Measurements from ENCODE around the gene PSMB8.
A peak's percentile ranks its signal among the peaks of the same experiment; 100 is the strongest.

Gene PSMB8

DNA sequence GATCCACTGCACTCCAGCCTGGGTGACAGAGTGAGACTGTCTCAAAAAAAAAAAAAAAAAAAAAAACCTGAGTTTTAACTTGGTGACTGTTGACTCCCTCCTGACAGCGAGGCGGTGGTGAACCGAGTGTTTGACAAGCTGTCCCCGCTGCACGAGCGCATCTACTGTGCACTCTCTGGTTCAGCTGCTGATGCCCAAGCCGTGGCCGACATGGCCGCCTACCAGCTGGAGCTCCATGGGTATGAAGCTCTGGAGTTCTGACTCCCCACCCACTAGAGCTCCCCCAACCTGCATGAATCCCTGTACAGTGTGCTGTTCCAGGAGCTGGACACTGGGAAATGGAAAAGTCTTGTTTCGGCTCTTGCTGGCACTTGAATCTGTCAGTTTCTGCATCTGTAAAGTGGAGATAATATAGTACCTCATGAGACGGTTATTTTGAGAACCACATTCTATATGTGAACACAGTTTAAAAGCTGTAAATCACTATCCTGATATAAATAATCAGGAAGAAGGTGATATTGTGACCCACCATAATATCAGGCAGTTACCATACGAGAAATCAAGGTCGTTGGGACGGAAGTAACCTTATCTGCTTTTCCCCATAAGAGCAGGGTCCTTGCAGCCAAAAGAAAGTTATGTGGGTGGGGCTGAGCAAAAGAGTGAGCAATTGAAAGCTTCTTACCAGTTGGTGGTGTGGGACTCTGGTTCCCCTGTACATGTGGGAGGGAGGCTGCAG lies 13.5 kb upstream of the PSMB8 start:
- DNase-seq (ENCODE audit: low spot score): no peak

DNA sequence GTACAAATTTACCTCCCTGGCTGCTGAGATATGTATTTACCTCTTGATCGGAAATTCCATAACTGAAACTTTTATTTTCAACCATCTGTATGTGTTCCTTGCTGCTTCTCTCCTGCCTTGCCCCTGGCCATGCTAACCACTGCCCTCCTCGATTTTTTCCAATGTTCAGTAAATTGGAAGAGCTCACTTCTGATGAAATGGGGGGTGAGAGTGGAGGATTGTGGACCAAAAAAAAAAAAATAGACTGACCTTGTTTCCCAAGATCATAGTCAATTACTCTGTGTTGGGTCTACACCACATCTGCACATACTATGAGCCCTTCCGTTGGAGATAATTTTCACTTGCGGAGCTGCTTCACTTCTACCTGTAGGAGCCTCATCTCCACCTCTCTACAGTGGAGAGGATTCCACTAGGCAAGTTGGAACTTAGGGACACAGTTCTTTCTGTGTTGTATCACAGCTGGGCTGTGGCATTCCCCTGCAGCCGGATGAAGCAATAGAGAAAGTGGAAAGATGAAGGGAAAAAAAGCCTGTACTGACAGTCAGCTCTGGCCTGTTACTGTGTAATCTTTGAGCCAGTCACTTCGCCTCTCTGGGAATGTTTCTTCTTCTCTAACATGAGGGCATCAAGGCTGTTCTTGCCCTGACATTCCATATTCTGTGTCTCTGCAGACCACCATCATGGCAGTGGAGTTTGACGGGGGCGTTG lies 11.8 kb upstream of the PSMB8 start:
- no peak for DNase-seq (ENCODE audit: low spot score)

DNA sequence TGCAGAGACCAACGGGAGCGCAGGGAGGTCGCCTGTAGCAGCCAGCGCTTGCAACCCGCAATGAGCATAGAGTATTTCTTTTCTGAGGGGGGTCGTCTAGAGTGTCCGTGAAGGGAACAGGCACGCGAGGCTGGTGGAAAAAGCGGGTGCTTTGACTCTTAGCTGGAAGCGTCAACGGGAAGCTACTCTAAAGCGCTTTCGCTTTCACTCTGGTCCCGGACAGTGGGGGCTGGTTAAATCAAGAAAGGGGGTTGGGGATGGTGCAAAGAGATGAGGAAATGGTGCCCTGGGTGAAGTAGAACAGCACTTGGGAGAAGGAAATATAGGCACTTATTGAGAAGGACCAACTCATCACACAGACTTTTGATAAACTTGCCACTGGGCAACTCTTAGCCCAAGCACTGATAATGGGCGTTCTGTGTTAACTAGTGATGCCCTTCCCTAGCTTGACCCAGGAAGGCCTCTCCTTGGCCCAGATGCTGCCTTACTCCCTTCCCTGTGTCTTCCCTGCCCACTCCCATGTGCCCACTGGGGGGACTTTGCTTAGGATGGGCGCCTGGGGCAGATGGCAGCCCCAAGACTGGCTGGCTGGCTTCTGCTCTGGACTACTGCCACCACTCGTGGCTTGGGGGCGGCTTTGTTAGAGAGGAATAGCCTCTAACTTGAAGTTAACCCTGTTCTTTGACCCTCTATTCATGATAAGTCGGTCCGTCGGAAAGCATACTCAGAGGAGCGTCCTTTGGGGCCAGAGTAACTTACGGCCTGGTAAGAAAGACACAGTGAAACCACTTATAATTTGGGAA lies 10.7 kb upstream of the PSMB8 start:
- peak; percentile 58 for DNase-seq (ENCODE audit: low spot score)

DNA sequence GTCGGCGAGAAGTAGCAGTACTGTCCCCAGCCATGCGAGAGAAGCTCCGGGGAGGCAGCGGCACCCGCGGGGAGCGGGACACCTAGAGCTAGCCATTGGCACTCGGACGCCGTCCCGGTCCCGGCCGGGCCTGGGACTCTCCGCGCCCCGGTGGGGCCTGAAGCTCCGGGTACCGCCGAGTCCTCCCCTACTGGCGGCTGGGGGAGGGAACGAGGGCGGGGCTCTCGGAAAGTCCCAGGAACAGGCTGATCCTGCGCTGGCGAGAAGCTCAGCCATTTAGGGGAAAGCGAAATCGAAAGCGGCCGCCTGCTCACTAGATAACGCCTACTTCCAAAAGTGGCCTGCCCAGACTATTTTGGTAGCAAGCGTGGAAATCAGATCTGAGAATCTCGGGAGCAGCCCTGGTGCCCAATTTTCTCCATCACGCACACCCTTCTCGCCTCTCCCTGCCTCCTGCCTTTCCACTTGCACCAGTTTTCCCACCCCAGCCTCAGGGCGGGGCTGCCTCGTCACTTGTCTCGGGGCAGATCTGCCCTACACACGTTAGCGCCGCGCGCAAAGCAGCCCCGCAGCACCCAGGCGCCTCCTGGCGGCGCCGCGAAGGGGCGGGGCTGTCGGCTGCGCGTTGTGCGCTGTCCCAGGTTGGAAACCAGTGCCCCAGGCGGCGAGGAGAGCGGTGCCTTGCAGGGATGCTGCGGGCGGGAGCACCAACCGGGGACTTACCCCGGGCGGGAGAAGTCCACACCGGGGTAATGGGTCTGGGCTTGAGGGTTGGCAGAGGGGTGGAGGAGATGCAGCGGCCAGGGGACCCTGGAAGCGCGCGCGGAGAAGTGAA lies 9.9 kb upstream of the PSMB8 start, which contains the start of the genes PSMB9 and TAP1:
Gene PSMB9, plus strand, starts transcription at position 652 of the 835 bp plus-strand sequence. Its CDS starts 38 bp downstream, at position 690.
Gene TAP1, minus strand, starts transcription at position 164 of the 835 bp plus-strand sequence. Its CDS starts 68 bp downstream, at position 96.
- peak; percentile 97 for DNase-seq (ENCODE audit: low spot score)

DNA sequence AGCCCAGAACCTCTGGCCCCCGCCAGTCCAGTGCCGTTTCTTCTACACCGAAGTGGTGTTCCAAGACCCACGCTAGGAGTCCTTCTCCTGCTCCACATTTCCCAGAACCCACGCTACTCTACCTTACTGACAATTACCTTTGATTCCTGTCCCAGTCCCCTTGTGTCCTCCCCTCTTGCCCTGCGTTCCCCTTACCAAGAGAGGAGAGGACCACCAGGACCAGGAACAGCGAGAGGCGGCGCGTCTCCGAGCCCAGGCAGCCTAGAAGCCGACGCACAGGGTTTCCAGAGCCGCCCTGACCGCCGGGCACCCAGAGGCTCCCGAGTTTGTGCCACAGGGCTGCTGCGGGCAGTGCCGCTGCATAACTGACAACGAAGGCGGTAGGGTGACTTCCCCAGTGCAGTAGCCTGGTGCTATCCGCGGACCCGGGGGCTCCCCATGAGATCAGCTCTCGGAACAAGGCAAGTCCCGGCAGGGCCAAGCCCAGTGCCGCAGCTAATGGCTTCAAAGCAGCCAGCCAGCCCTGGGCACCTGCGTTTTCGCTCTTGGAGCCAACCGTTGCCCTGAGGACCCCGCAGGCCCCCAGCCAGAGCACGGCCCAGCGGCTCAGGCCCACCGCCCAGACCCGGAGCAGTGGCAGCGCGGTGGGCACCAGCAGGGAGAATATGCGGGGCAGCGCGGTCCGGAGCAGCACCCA lies 9.1 kb upstream of the PSMB8 start:
- peak; percentile 37 for DNase-seq (ENCODE audit: low spot score)

DNA sequence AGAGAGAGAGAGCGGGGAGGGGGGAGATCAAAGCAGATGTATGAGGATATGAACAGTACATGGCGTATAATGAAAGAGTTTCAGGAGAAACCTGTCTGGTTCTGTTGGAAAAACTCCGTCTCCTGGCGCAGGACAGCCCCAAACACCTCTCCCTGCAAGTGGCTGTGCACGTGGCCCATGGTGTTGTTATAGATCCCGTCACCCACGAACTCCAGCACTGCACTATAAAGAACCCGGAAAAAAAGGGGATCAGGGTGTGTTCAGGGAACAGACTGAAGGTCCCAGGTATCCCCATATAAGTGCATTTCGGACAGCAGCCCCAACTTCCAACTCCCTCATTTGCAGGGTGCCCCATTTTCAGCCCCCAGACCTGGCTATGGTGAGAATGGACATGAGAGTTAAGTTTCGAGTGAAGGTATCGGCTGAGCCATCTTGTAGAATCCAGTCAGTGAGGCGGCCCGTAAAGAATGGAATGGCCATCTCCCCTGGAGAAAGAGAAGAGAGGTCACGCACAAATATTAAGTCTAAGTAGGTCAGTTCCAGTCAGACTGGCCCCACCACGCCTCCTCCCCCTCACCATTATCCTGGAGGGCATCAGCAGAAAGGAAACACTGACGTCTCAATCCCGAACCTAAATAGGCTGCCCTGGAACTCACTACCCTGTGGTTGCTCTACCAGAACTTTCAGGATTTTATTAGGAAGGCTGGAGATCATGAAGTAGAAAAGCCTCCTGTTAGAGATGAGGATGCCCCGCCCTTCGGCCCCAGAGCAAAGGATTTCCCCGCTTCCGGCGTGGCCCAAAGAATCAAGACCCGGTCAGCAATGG lies 8.4 kb upstream of the PSMB8 start:
- peak; percentile 50 for DNase-seq (ENCODE audit: low spot score)

DNA sequence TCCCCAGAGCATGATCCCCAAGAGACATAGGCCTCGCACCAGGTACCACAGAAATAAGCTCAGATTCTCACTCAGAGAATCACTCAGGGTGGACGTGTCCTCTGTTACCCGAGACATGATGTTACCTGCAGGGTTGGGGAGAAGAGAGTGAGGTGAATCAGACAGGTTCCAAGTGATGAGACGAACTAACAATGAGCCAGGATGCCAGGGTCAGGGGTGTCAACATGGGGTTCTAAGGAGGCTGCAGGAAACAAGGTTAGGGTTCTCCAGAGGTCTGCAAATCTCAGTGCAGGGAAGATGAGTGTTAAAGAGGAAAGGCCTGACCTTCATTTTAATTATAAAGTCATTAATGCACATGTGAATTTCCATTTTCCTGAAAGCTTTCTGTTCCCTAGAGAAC lies 7.2 kb upstream of the PSMB8 start:
- no peak for DNase-seq (ENCODE audit: low spot score)

DNA sequence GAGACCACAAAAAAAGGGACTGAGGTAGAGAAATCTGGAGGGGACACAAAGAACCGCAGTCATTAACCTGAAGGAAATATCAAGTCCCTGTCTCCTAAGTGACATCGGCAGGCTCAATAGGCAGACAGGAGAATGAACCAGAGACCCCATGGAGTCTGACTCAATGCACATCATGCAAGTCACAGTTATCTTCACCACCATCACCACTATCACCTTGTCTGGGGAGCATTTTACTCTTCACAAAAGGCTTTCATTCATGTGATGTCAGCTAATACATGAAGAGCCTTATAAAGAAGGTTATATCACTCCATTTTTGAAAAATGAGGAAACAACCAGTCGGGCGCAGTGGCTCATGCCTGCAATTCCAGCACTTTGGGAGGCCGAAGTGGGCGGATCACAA lies 5.3 kb upstream of the PSMB8 start:
- no peak for DNase-seq (ENCODE audit: low spot score)

DNA sequence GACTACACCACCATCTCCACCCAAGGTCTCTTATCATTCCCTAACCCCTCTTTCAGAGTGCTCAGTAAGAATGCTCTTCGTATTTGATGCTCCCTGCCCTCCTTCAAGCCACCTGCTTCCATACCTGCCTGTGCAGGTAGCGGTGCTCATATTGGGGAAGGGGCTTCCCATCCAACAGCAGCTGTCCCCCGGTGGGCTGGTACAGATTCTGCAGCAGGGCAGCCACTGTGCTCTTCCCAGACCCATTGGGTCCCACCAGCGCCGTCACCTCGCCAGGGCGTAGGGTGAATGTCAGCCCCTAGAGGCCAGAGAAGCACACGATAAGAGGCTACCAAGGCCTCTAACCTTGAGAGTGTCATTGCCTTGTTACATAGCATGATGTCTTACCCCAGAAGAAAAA lies 3.9 kb upstream of the PSMB8 start:
- no peak for DNase-seq (ENCODE audit: low spot score)

DNA sequence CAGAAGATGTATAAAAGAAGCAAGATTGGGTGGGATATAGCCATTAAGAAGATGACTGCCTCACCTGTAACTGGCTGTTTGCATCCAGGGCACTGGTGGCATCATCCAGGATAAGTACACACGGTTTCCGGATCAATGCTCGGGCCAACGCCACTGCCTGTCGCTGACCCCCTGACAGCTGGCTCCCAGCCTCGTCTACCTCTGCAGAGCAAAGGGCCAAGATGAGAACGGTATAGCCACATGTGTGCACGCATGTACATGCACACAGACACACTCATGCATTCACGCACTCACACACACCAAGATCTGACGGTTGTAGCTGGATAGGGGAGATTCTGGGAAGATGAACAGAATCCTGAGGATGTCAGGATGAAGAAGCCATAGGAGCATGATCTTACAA lies 3.2 kb upstream of the PSMB8 start:
- DNase-seq (ENCODE audit: low spot score): no peak

DNA sequence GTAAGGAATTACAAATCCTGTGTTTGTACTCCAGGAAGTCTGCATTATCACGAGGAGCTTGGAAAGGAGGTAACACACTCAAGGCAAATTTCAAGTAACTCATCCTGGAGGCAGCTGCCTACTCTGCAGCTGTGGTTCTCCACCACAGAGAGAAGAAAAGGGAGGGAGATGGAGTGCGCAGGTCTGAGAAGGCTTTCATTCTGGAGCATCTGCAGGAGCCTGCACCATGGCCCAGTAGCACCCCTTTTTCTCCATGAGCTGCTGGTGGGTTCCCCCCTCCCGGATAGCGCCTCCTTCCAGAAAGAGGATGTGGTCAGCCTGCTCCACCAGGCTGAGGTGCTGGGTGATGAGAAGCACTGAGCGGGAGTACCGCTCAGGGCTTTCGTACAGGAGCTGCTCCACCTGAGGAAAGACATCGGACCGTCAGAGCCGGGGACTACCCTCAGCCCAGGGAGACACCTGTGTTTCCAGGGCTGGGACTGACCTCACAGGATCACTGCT lies 1.6 kb upstream of the PSMB8 start:
- DNase-seq (ENCODE audit: low spot score): no peak

DNA sequence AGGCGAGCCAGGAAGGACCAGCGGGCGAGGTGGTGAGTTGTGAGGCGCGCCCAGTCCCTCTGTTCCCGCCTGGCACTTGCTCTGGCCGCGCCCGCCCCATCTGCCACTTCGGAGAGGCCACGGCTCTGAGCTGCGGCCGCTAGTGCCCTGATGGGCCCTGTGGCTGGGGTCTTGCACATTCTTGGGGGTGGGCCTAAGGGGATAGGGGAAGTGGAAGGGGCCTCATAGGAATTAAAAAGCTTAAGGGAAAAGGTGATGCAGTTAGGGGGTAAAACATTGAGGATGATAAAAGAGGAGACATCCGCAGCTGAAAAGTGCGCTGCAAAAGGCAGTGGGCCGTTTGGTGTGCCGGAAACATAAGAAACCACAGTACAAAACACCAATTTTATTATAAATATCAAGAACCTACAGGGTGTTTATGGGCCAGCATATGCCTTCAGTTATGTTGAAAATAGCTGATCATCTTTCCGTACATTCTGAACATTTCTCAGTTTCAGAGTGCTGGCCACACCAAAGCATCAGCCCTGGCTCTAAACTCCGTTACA lies 1.1 kb upstream of the PSMB8 start:
- no peak for DNase-seq (ENCODE audit: low spot score)

DNA sequence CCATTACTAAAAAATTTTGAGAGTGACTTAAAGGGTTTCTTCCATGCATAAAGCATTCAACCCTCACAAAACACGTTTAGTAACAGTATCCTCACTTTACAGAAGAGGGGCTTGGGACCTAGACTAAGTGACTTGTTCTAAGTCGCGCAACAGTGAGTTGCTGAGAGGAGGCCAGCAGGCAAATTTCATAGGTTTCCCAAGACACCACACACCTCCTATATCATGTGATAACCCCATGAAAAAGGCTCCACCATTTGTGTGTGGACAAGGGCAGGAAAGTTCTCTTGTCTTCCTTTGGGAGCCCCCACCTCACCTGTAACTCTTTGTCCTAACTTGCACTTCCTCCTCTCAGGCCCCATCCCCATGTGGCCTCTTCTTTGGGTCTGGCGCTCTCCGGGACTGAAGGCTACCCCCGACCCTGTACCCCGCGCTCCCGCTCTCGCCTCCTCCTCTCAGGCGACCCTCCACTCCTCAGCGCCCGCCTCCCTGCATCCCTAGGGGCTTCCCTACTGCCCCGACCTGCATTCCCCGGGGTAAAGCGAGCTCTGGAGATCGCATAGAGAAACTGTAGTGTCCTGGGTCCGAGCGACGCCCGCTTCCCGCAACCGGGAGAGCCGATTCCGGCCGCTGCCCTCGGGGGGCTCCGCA lies 392 bp downstream of the PSMB8 start:
- no peak for DNase-seq (ENCODE audit: low spot score)

DNA sequence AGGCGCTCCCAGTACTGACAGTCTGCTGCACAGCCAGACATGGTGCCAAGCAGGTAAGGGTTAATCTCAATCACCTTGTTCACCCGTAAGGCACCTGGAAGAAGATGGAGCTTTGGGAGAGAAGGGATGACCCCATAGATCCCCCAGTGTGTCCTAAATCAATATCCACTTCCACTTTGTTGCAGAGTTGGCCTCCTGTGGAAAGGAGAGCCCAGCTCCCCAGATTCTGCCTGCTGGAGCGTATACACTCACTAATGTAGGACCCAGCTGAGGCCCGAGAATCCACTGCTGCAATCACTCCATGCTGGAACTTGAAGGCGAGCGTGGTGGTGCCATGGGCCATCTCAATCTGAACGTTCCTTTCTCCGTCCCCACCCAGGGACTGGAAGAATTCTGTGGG lies 1.2 kb downstream of the PSMB8 start:
- DNase-seq (ENCODE audit: low spot score): no peak

DNA sequence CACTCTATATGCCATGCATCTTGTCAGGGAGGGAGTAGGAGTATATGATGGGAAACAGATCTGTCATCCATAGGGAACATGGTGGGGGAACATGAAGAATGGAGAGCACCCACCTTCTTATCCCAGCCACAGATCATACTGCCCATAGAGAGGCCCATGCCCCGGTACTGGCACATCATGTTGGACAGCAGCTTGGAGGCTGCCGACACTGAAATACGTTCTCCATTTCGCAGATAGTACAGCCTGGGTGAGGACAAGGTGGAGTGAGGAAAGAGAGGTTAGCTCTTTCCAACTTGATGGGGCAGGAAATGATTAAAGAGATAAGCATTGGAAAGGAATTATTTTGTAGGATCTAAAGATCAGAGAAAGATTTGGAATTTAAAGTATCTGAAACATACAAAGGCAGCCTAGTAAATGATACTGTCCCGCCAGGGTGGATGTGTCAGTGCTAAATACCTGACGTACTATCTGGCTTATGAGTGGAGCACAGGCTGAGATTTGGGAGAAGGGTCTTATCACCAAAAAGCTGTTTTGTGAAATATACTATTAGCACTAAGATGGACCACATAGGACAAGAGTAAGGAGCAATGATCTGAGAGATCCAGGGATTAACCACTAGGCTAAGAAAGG lies 1.7 kb downstream of the PSMB8 start:
- no peak for DNase-seq (ENCODE audit: low spot score)

DNA sequence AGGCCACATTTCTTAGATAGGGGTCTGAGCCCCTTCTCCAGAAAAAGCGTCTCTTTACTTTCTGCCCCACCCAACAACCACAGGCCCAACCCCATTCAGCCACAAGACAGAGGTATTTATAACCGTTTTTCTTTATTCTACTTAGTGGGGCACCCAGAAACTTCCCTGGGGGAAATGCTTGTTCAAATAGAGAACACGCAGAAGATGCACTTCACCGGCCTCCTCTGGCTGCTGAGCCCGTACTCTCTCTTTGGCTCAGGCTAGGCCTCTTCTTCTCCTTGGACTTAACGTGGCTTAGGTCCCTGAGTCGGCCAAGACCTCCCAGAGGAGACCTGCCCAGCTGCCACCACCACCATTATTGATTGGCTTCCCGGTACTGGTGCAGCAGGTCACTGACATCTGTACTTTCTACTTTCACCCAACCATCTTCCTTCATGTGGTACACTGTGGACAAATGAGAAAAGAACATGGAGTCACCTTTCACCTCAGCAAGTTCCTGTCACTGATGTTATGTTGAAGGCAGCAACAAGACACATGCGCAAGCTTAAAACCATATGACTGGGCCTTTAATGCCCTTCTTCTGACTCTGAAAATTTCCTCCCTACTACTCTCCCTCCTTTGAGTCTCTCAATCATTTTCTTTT lies 3.1 kb downstream of the PSMB8 start:
- DNase-seq (ENCODE audit: low spot score): no peak

DNA sequence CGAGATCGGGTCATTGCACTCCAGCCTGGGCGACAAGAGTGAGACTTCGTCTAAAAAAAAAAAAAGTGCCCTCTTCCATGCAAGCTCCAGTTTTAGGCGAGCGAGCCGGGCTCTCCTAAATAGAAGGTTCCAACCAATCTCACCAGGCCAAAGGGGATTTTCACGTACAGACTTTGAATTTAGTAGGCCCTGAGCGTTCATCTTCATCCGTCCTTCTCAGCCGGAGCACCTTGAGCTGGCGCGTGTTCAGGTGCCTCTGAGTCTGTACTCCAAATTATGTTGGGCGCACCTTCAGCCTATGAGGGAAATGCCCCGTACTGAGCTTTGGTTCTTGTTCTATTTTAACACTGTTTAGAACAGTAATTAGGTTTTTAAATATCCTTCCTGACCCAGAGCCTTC lies 4.5 kb downstream of the PSMB8 start:
- no peak for DNase-seq (ENCODE audit: low spot score)

All from AG20443 (cell line).